AG10803 (cell line): ENCODE results near the gene HPN.

Experiments
- DNase-seq: peaks from one replicate; pipeline ENCODE4 v3.0.0; 2010; ENCODE audit warnings: low read depth
- H3K4me3 ChIP-seq: 2 replicates; pipeline ENCODE4 v1.5.1; 2011; ENCODE audit warnings: mild to moderate bottlenecking, low read length, control low read depth
- TF ChIP-seq, protein P1 (sequence below): conservative IDR thresholded peaks from 2 replicates; pipeline ENCODE4 v1.5.1; 2011; ENCODE audit warnings: mild to moderate bottlenecking, low read length, control low read depth, inconsistent platforms

Gene HPN

GRCh38 chr19:35055715-35056179 is 14.2 kb downstream of the HPN start:
- TF ChIP-seq, protein P1, sequence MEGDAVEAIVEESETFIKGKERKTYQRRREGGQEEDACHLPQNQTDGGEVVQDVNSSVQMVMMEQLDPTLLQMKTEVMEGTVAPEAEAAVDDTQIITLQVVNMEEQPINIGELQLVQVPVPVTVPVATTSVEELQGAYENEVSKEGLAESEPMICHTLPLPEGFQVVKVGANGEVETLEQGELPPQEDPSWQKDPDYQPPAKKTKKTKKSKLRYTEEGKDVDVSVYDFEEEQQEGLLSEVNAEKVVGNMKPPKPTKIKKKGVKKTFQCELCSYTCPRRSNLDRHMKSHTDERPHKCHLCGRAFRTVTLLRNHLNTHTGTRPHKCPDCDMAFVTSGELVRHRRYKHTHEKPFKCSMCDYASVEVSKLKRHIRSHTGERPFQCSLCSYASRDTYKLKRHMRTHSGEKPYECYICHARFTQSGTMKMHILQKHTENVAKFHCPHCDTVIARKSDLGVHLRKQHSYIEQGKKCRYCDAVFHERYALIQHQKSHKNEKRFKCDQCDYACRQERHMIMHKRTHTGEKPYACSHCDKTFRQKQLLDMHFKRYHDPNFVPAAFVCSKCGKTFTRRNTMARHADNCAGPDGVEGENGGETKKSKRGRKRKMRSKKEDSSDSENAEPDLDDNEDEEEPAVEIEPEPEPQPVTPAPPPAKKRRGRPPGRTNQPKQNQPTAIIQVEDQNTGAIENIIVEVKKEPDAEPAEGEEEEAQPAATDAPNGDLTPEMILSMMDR: no peak
- H3K4me3 ChIP-seq: no peak overlapping the region
- DNase-seq: no peak

GRCh38 chr19:35056513-35057063 is 15.1 kb downstream of the HPN start:
- no peak overlapping the region for H3K4me3 ChIP-seq
- DNase-seq: no peak
- TF ChIP-seq, protein P1: no peak

DNA sequence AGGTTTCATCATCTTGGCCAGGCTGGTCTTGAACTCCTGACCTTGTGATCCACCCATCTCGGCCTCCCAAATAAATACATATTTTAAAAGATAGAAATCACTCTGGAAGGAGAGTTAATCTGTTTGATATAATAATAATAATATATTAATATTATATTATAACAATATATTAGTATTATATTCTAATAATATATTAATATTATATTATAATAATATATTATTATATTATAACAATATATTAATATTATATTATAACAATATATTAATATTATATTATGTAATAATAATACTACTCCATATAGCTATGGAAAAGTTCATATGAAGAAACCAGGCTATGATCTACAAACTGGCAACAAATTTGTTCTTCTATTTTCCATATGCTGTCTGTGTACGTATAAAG is 16.8 kb downstream of the HPN start:
- DNase-seq: no peak
- TF ChIP-seq, protein P1: no peak
- H3K4me3 ChIP-seq: no peak overlapping the region

DNA sequence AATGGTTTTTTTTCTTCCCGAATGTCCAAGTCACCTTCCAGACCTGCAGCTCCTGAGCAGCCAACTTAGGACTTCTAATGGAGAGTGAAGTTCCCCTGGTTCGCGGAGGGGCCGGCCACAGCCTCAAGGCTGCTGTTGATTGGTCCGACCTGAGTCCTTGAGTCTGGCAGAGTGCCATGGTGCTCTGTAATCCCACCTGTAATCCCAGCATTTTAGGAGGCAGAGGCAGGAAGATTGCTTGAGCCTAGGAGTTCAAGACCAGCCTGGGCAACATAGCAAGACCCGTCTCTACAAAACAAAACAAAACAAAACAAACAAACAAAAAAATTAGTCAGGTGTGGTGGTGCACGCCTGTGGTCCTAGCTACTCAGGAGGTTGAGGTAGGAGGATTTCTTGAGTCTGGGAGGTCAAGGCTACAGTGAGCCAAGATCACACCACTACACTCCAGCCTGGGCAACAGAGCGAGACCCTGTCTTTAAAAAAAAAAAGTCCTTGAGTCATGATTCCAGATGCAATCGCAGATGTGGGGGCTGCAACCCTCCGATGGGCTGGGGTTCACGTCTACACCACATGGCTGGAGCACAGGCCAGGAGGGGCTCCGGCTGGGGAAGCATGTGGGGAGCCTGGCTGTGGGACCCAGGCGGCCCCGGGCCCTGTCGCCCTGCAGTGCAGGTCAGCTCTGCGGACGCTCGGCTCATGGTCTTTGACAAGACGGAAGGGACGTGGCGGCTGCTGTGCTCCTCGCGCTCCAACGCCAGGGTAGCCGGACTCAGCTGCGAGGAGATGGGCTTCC is 17.7 kb downstream of the HPN start:
- DNase-seq: no peak
- TF ChIP-seq, protein P1: no peak
- no peak overlapping the region for H3K4me3 ChIP-seq

DNA sequence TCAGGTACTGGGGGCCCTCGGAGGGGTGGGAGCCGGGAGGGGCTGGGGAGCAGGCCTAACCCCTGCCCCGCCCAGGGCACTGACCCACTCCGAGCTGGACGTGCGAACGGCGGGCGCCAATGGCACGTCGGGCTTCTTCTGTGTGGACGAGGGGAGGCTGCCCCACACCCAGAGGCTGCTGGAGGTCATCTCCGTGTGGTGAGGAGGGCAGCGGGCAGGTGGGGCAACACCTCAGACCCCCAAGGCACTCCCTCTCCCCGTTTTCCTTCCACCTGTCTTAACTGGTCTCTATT is 18.2 kb downstream of the HPN start:
- no peak for DNase-seq
- no peak overlapping the region for H3K4me3 ChIP-seq
- TF ChIP-seq, protein P1: no peak

DNA sequence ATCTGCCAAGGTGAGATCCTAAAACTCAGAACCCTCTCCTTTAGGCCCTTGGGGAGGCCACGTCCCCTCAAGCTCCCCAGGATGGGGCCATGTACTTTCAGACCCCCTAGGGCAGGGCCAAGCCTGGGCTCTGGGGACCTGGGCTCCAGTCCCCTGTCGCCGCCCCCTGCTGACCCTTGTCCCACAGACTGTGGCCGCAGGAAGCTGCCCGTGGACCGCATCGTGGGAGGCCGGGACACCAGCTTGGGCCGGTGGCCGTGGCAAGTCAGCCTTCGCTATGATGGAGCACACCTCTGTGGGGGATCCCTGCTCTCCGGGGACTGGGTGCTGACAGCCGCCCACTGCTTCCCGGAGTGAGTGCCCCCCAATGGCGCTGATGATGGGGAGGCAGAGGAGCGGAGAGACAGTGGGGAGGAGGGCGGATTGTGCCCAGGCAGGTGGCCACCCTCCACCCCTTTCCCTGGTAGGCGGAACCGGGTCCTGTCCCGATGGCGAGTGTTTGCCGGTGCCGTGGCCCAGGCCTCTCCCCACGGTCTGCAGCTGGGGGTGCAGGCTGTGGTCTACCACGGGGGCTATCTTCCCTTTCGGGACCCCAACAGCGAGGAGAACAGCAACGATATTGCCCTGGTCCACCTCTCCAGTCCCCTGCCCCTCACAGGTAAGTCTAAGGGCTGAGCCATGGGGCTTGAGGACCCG is 18.8 kb downstream of the HPN start:
- TF ChIP-seq, protein P1: no peak
- no peak overlapping the region for H3K4me3 ChIP-seq
- no peak for DNase-seq
